ENCODE data around the gene RYR1. TPM values are rescaled to one million over a fixed set of nuclear protein-coding genes. Genes with fewer than 3 reads are reported as not detected.

RYR1 gene
- total RNA-seq, 2 donors from 2014 or later = 0.84 to 3.3 TPM

GRCh38 chr19:38543286-38543806 is 109.9 kb downstream of the RYR1 start:
- Mint-ChIP-seq H3K9me3 (no peaks in the 10 kb centered on the region), H3K27ac (no peak overlapping the region), H3K4me1 (peaks cover 4% of the 10 kb centered on the region), H3K4me3 (no peak overlapping the region), H3K27me3 (ENCODE audit: insufficient read depth) (no peaks in the 10 kb centered on the region), H3K36me3 (ENCODE audit: low read depth) (no peaks in the 10 kb centered on the region)
- Histone ChIP-seq H3K4me1 (ENCODE audit: control insufficient read depth, insufficient read depth, low read length) (no peaks in the 10 kb centered on the region), H3K36me3 (ENCODE audit: control insufficient read depth, insufficient read depth, low read length) (no peaks in the 10 kb centered on the region), H3K9ac (ENCODE audit: extremely low read depth, low read length, poor library complexity, severe bottlenecking) (no peak overlapping the region), H3K27me3 (ENCODE audit: control insufficient read depth, insufficient read depth, low read length, poor library complexity, severe bottlenecking) (no peaks in the 10 kb centered on the region), H3K4me3 (ENCODE audit: low read length) (no peak overlapping the region), H3K27ac (ENCODE audit: low read depth, low read length) (no peak overlapping the region), H3K9me3 (ENCODE audit: control insufficient read depth, low read length) (no peaks in the 10 kb centered on the region)
- DNase-seq = no peak
- no peak for TF ChIP-seq CTCF (conservative IDR thresholded peaks at IDR 0.05)
- WGBS, 2 experiments (ENCODE audit: insufficient coverage in 1 of 2, insufficient read length in 1 of 2) = 94 to 97% methylated on average over 4 to 19 of the region's 19 CpGs

GRCh38 chr19:38543807-38544568 is 110.5 kb downstream of the RYR1 start:
- no peaks in the 10 kb centered on the region for H3K4me1 ChIP-seq (ENCODE audit: control insufficient read depth, insufficient read depth, low read length)
- H3K9me3 ChIP-seq (ENCODE audit: control insufficient read depth, low read length) = no peaks in the 10 kb centered on the region
- H3K4me1 Mint-ChIP-seq = peaks cover 4% of the 10 kb centered on the region
- DNase-seq = peak; percentile 75
- no peaks in the 10 kb centered on the region for H3K27me3 ChIP-seq (ENCODE audit: control insufficient read depth, insufficient read depth, low read length, poor library complexity, severe bottlenecking)
- H3K36me3 ChIP-seq (ENCODE audit: control insufficient read depth, insufficient read depth, low read length) = no peaks in the 10 kb centered on the region
- WGBS, 2 experiments (ENCODE audit: insufficient coverage in 1 of 2, insufficient read length in 1 of 2) = 91% methylated on average over 16 to 21 of the region's 21 CpGs
- no peak overlapping the region for H3K4me3 ChIP-seq (ENCODE audit: low read length)
- H3K27ac ChIP-seq (ENCODE audit: low read depth, low read length) = no peak overlapping the region
- no peaks in the 10 kb centered on the region for H3K9me3 Mint-ChIP-seq
- no peaks in the 10 kb centered on the region for H3K27me3 Mint-ChIP-seq (ENCODE audit: insufficient read depth)
- TF ChIP-seq CTCF (conservative IDR thresholded peaks at IDR 0.05) = no peak
- no peak overlapping the region for H3K9ac ChIP-seq (ENCODE audit: extremely low read depth, low read length, poor library complexity, severe bottlenecking)
- no peak overlapping the region for H3K4me3 Mint-ChIP-seq
- H3K27ac Mint-ChIP-seq = no peak overlapping the region
- no peaks in the 10 kb centered on the region for H3K36me3 Mint-ChIP-seq (ENCODE audit: low read depth)

DNA sequence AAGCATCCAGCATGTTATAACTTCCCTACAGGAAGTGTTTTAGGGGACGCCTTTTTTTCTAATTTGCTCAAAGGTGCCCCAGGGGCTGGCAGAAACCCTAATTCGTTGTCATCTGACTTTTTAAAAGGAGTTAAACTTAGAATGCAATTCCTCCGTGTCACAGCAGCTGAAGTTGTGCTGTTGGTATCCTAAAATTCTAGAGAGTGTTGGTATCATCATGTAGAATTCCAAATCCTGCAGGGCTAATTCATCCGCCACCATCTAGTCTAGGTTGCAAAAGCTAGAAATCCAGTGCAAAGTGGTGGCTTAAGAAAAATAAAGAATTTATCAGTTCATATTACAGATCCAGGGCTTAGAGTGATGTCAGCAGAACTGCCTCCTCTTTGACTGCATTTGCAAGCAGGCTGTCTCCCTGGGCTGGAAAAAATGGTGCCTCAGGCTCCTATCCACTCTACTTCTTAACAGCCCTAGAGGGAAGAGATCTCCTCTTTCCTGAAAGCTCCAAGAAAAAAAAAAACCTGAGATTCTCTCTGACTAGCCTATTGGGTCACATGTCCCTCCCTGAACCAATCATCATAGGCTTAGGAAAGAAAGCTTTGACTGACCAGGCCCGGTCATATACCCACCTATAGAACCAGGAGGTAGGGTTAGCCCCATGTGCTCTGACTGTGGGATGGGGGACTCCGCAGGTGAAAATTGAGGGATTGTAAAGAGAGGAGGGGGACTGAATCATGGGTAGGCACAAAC is 111.3 kb downstream of the RYR1 start:
- no peaks in the 10 kb centered on the region for H3K36me3 ChIP-seq (ENCODE audit: control insufficient read depth, insufficient read depth, low read length)
- peak; percentile 71 for TF ChIP-seq CTCF (conservative IDR thresholded peaks at IDR 0.05)
- no peak for DNase-seq
- peak overlapping the region; percentile 44 for H3K27ac Mint-ChIP-seq
- no peak overlapping the region for H3K9ac ChIP-seq (ENCODE audit: extremely low read depth, low read length, poor library complexity, severe bottlenecking)
- H3K9me3 ChIP-seq (ENCODE audit: control insufficient read depth, low read length) = no peaks in the 10 kb centered on the region
- H3K9me3 Mint-ChIP-seq = no peaks in the 10 kb centered on the region
- WGBS, 2 experiments (ENCODE audit: insufficient coverage in 1 of 2, insufficient read length in 1 of 2) = 74 to 81% methylated on average over 6 of the region's 6 CpGs
- no peaks in the 10 kb centered on the region for H3K27me3 ChIP-seq (ENCODE audit: control insufficient read depth, insufficient read depth, low read length, poor library complexity, severe bottlenecking)
- H3K36me3 Mint-ChIP-seq (ENCODE audit: low read depth) = no peaks in the 10 kb centered on the region
- no peak overlapping the region for H3K4me3 Mint-ChIP-seq
- H3K4me1 ChIP-seq (ENCODE audit: control insufficient read depth, insufficient read depth, low read length) = no peaks in the 10 kb centered on the region
- H3K27ac ChIP-seq (ENCODE audit: low read depth, low read length) = no peak overlapping the region
- no peaks in the 10 kb centered on the region for H3K27me3 Mint-ChIP-seq (ENCODE audit: insufficient read depth)
- H3K4me3 ChIP-seq (ENCODE audit: low read length) = no peak overlapping the region
- H3K4me1 Mint-ChIP-seq = peaks cover 4% of the 10 kb centered on the region
